GM19438 (cell line): ENCODE data around the gene ATL3.
"Not testable (repeated sequence)": the region's sequence is repeated elsewhere in the genome, so short reads cannot be mapped to it uniquely, and the experiment has no call there.

Source experiments
- ATAC-seq: cut with Tn5 transposase; IDR thresholded peaks from one replicate; pipeline ENCODE4 v1.9.1; 2021; ENCODE audit warnings: low read depth; ENCODE audit not compliant: unreplicated experiment

ATL3 gene

GRCh38 chr11:63629426-63629825 is 41.8 kb downstream of the ATL3 start:
- no peak for ATAC-seq

- ATAC-seq: no peak
Measured at GRCh38 chr11:63623513-63624140, 47.5 kb downstream of the ATL3 start.

GRCh38 chr11:63622323-63622722 is 48.9 kb downstream of the ATL3 start:
- no peak for ATAC-seq

- ATAC-seq: no peak
Measured at GRCh38 chr11:63621071-63621470, 50.1 kb downstream of the ATL3 start.

GRCh38 chr11:63619967-63620366 is 51.2 kb downstream of the ATL3 start:
- ATAC-seq: no peak

GRCh38 chr11:63617686-63618085 is 53.5 kb downstream of the ATL3 start:
- ATAC-seq: not testable (repeated sequence)

- ATAC-seq: no peak
Measured at GRCh38 chr11:63616953-63617352, 54.2 kb downstream of the ATL3 start.

GRCh38 chr11:63614136-63614671 is 57.0 kb downstream of the ATL3 start, which contains the start of gene PLAAT3:
TSS of gene PLAAT3 (minus strand) at chr11:63614433. CDS start at chr11:63614014, 419 bp downstream.
- peak; percentile 58 for ATAC-seq

- ATAC-seq: peak; percentile 43
Measured at GRCh38 chr11:63613517-63614135, 57.5 kb downstream of the ATL3 start.

GRCh38 chr11:63612181-63612580 is 59.0 kb downstream of the ATL3 start:
- ATAC-seq: no peak

- ATAC-seq: no peak
Measured at GRCh38 chr11:63611395-63611747, 59.8 kb downstream of the ATL3 start.

GRCh38 chr11:63610604-63611394 is 60.4 kb downstream of the ATL3 start:
- no peak for ATAC-seq

GRCh38 chr11:63609971-63610580 is 61.1 kb downstream of the ATL3 start:
- no peak for ATAC-seq

GRCh38 chr11:63609536-63609935 is 61.6 kb downstream of the ATL3 start:
- no peak for ATAC-seq

GRCh38 chr11:63608353-63609345 is 62.5 kb downstream of the ATL3 start:
- no peak for ATAC-seq

GRCh38 chr11:63603180-63603518 is 68.0 kb downstream of the ATL3 start:
- no peak for ATAC-seq

- not testable (repeated sequence) for ATAC-seq
Measured at GRCh38 chr11:63602290-63603179, 68.6 kb downstream of the ATL3 start.

GRCh38 chr11:63599211-63600122 is 71.7 kb downstream of the ATL3 start:
- ATAC-seq: no peak
